ENCODE data around the gene ALKBH1.

DNA sequence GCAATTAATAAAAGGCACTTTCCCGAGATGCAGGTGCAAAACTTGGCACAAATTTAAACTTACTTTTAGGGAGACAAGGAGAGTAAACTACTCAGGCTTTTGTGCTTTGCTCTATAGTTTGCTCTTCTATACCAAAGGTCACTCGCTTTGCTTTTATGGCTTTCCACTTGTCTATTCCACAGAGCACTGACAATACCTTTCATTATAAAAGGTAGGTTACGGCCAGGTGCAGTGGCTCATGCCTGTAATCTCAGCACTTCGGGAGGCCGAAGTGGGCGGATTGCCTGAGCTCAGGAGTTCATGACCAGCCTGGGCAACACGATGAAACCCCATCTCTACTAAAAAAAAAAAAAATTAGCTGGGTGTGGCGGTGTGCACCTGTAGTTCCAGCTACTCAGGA lies 32.9 kb downstream of the ALKBH1 start:
- TF ChIP-seq, protein P1, sequence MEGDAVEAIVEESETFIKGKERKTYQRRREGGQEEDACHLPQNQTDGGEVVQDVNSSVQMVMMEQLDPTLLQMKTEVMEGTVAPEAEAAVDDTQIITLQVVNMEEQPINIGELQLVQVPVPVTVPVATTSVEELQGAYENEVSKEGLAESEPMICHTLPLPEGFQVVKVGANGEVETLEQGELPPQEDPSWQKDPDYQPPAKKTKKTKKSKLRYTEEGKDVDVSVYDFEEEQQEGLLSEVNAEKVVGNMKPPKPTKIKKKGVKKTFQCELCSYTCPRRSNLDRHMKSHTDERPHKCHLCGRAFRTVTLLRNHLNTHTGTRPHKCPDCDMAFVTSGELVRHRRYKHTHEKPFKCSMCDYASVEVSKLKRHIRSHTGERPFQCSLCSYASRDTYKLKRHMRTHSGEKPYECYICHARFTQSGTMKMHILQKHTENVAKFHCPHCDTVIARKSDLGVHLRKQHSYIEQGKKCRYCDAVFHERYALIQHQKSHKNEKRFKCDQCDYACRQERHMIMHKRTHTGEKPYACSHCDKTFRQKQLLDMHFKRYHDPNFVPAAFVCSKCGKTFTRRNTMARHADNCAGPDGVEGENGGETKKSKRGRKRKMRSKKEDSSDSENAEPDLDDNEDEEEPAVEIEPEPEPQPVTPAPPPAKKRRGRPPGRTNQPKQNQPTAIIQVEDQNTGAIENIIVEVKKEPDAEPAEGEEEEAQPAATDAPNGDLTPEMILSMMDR (optimal IDR thresholded peaks at IDR 0.05 in 1 of 3, IDR thresholded peaks at IDR 0.05 in 1 of 3, conservative IDR thresholded peaks at IDR 0.05 in 1 of 3; ENCODE audit: extremely low read depth in 1 of 3, insufficient read depth in 2 of 3, low read length in 3 of 3), result no peak
- TF ChIP-seq EZH2 (IDR thresholded peaks at IDR 0.05; ENCODE audit: low read length), result no peak
